Activated CD8-positive, alpha-beta T cell treated with anti-CD3 and anti-CD28 coated beads, Interleukin-2, amount 10 ng/mL, durations not matched to agents 7 days and 5 days (primary cell): ENCODE measurements around the gene FGFBP2. TPM values are rescaled to one million over a fixed set of nuclear protein-coding genes. Genes with fewer than 3 reads are reported as not detected.
A peak's percentile ranks its signal among the peaks of the same experiment; 100 is the strongest.

Experiments used
- ATAC-seq: fragments of 150-1000 bp; cut with Tn5 transposase; one replicate; pipeline ENCODE4 v1.10.0; 2021; ENCODE audit warnings: moderate library complexity
- CTCF ChIA-PET: fragments of 350-600 bp; sonication (Branson Sonifier 250); formaldehyde crosslinking; loops from one replicate; lab custom pipeline; 2021; ENCODE audit warnings: antibody characterized with exemption; lab: Charles Lee
- POLR2A ChIA-PET: fragments of 350-600 bp; sonication (Branson Sonifier 250); formaldehyde crosslinking; loops from one replicate; lab custom pipeline; 2021; ENCODE audit warnings: antibody characterized with exemption; lab: Charles Lee
- DNase-seq: peaks from one replicate; pipeline ENCODE4 v3.0.0-alpha.2; 2020
- H3K27ac Mint-ChIP-seq: one replicate; pipeline ENCODE4 v1.8.0; 2021; ENCODE audit warnings: mild to moderate bottlenecking, mixed read lengths
- H3K27me3 Mint-ChIP-seq: one replicate; pipeline ENCODE4 v1.8.0; 2021; ENCODE audit warnings: low read depth, mixed read lengths
- H3K36me3 Mint-ChIP-seq: one replicate; pipeline ENCODE4 v1.8.0; 2021; ENCODE audit warnings: low read depth, mixed read lengths
- H3K4me1 Mint-ChIP-seq: one replicate; pipeline ENCODE4 v1.8.0; 2021; ENCODE audit warnings: low read depth, mixed read lengths
- H3K4me3 Mint-ChIP-seq: one replicate; pipeline ENCODE4 v1.8.0; 2021; ENCODE audit warnings: mild to moderate bottlenecking, mixed read lengths
- H3K9me3 Mint-ChIP-seq: one replicate; pipeline ENCODE4 v1.8.0; 2022; ENCODE audit warnings: mixed read lengths; ENCODE audit not compliant: insufficient read depth
- total RNA-seq, 2 experiments: library from RNA; stranded (reverse); gene quantifications; one replicate each; pipeline ENCODE4 v1.2.3, GENCODE V29; 2021

The FGFBP2 gene
- total RNA-seq, 2 experiments from 2014 or later = 12.0 to 13.0 TPM

DNA sequence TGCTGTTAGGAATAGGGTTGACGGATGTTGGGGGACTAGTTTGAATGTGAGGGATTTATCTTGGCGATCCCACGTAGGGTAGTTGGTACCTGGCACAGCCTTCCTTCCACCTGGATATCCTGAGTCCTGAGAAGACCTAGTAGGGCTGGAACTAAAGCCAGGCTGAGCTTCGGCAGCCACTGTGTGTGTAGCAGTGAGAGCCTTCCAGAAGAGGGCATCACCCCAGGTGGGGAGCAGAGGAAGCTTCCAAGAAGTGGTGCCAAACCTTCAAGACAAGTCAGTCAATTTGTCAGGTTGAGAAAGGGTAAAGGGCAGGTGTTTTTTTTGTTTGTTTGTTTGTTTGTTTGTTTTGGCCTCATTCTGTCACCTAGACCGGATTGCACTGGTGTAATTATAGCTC, 1.2 kb upstream of the FGFBP2 start:
- POLR2A ChIA-PET = interaction anchor here (0.5 to 1.0 kb wide), 2 partner anchors 81 to 275 kb away, joined by 3 read pairs; no protein-coding TSS in a partner anchor
- CTCF ChIA-PET = interaction anchor here (0.6 to 5.2 kb wide), 8 partner anchors 32 to 313 kb away, joined by 3 to 63 read pairs (median 6); no protein-coding TSS in a partner anchor

DNA sequence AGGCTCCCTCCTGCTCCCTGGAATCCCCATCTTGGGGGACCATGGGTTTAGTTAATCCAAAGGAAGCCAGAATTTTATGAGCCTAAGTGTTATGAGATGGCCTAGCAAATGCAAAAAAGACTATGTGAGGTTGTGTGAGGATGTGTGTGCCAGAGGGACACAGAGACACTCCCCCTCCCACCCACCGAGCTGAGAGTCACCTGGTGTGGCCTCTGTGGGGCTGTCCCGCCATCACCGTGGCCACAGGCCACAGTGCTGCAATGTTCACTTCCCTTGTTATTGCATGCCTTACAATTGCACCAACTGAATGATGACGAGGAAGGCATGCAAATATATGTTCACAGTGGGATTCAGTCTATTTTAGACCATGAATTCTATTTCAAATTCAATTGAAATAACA, 601 bp upstream of the FGFBP2 start:
- H3K4me3 Mint-ChIP-seq = peak overlapping the region; percentile 71
- ChIA-PET CTCF (interaction anchor here (0.6 to 5.2 kb wide), 9 partner anchors 11 to 312 kb away, joined by 3 to 63 read pairs (median 6); no protein-coding TSS in a partner anchor), POLR2A (interaction anchor here (1.0 kb wide), 1 partner anchor 81 kb away, joined by 3 read pairs; no protein-coding TSS in a partner anchor)
- DNase-seq = peak; percentile 83
- H3K27me3 Mint-ChIP-seq = peaks cover 22% of the 10 kb centered on the region
- H3K9me3 Mint-ChIP-seq = no peaks in the 10 kb centered on the region
- ATAC-seq = peak; percentile 77
- H3K4me1 Mint-ChIP-seq = peaks cover 34% of the 10 kb centered on the region
- no peaks in the 10 kb centered on the region for H3K36me3 Mint-ChIP-seq
- H3K27ac Mint-ChIP-seq = peak overlapping the region; percentile 76

More for the DNA sequence above, 1.2 kb upstream of the FGFBP2 start:
- H3K4me1 Mint-ChIP-seq = peaks cover 34% of the 10 kb centered on the region
- no peak overlapping the region for H3K4me3 Mint-ChIP-seq
- no peaks in the 10 kb centered on the region for H3K36me3 Mint-ChIP-seq
- no peaks in the 10 kb centered on the region for H3K9me3 Mint-ChIP-seq
- H3K27ac Mint-ChIP-seq = peak overlapping the region; percentile 53
- ATAC-seq (no peak), DNase-seq (no peak)
- H3K27me3 Mint-ChIP-seq = peaks cover 25% of the 10 kb centered on the region

DNA sequence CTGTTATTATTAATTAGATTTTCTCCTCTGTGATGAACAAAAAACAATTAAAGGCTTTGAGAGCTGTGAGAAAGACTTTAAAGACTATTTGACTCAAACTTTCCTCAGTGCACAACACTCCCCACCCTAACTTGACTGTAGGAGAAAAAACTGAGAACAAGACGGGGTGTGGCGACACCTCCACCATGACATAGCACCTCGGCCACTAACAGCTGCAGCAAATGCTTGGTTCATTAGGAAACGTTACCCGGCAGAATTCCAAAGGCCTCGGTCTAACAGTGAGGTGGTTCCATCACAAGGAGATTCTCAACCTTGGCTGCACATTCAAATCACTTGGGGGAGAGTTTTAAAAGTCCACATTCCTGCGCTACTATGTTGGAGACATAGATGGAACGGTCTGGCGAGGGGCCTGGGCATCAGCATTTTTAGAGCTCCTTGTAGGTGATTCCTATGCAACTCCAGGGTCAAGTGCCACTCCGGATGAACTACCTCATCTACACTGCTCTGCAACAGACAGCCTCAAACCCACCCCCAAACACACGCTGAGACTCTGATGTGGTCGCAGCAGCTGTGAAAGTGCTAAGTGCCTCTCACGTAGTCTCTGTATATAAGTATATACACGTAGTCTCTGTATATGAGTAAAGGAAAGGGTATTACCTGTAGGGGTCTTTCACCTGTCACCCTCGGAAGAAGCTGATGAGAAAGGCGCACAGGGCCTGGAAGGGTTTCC, 1.0 kb downstream of the FGFBP2 start:
- H3K27ac Mint-ChIP-seq = peak overlapping the region; percentile 68
- H3K4me3 Mint-ChIP-seq = peak overlapping the region; percentile 71
- POLR2A ChIA-PET = no interaction called here
- no peaks in the 10 kb centered on the region for H3K36me3 Mint-ChIP-seq
- ATAC-seq (peak; percentile 31), DNase-seq (peak; percentile 67)
- CTCF ChIA-PET = interaction anchor here (0.8 to 5.2 kb wide), 6 partner anchors 13 to 304 kb away, joined by 3 to 63 read pairs (median 10); no protein-coding TSS in a partner anchor
- H3K27me3 Mint-ChIP-seq = peaks cover 16% of the 10 kb centered on the region
- H3K9me3 Mint-ChIP-seq = no peaks in the 10 kb centered on the region
- peaks cover 34% of the 10 kb centered on the region for H3K4me1 Mint-ChIP-seq

DNA sequence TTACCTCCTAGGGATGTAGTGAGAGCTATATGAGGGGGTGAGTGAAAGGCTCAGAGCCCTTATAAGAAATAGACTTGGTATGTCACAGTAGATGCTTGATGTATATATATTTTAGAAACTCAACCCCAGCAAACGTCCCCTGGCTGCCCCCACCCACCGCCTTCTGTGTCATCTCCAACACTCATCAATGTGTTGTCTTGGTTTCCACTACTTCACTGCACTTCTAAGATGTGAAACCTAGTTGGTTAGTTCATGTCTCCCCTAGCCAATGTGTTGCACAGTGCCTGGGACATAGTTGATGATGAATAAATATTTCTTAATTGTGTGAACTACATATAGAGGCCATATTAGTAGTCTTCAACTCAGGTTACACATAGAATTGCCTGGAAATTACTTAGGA, 4.4 kb downstream of the FGFBP2 start:
- ChIA-PET CTCF (interaction anchor here (0.7 to 1.6 kb wide), 5 partner anchors 76 to 233 kb away, joined by 3 to 17 read pairs (median 5); no protein-coding TSS in a partner anchor), POLR2A (no interaction called here)
- Mint-ChIP-seq H3K4me3 (no peak overlapping the region), H3K27ac (no peak overlapping the region), H3K4me1 (peaks cover 32% of the 10 kb centered on the region), H3K27me3 (peaks cover 6% of the 10 kb centered on the region), H3K9me3 (no peaks in the 10 kb centered on the region), H3K36me3 (no peaks in the 10 kb centered on the region)
- no peak for ATAC-seq
- DNase-seq = no peak

DNA sequence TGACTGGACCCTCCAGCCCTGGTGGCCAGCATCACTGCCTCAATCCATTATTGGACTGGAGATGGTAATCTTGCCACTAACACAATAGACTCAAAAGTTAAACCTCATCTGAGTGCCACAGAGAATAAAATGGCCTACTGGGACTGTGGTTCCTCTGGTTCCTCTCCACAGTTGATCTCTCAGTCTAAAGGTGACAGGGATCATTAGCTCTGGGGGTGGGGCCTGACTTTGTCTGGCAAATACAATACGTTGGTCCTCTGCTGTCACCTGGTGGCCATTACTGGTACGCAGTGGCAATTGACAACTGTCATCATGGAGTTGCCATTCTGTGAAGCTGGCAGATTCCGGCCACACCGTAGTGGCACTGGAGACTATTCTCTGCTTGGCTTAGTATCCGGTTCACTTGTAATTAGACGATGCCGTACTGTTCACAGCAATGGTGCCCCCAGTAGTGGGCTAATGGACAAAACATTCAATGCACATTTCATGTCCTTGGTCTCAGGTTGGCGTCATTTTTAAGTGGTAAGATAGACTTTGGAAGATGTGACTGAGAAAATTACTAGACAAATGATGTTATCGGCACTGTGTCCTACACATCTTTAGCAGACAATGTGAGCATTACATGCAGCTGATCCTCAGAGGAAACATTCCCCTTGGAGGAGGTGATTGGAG, 6.7 kb downstream of the FGFBP2 start:
- ChIA-PET CTCF (interaction anchor here (0.6 to 6.1 kb wide), 48 partner anchors 10 to 724 kb away, joined by 3 to 158 read pairs (median 4); no protein-coding TSS in a partner anchor), POLR2A (interaction anchor here (0.5 to 0.6 kb wide), 2 partner anchors 10 to 286 kb away, joined by 3 read pairs; no protein-coding TSS in a partner anchor)
- H3K27ac Mint-ChIP-seq = no peak overlapping the region
- DNase-seq (peak; percentile 90), ATAC-seq (peak; percentile 91)
- H3K27me3 Mint-ChIP-seq = peaks cover 6% of the 10 kb centered on the region
- no peaks in the 10 kb centered on the region for H3K36me3 Mint-ChIP-seq
- H3K4me1 Mint-ChIP-seq = peaks cover 11% of the 10 kb centered on the region
- no peaks in the 10 kb centered on the region for H3K9me3 Mint-ChIP-seq
- H3K4me3 Mint-ChIP-seq = no peak overlapping the region

DNA sequence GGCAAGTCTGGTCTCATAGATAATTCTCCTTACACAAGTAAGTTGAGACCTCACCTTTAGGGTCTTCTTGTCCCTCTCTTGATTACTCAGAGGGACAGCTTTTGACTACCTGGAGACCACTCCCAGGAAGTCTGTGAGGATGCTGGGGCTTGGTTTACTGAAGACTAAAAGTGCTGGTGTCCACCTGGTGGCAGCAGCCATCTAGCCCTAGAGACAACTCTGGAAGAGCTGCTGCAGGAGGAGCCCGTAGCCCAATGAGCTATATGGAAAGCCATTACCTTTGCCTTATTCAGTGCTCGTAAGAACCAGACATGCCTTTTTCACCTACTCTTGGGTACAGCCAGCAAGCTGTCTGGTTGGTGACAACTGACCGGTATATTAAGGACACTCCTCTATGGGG, 7.3 kb downstream of the FGFBP2 start:
- Mint-ChIP-seq H3K4me1 (peaks cover 6% of the 10 kb centered on the region), H3K9me3 (no peaks in the 10 kb centered on the region), H3K27me3 (peaks cover 4% of the 10 kb centered on the region), H3K36me3 (no peaks in the 10 kb centered on the region), H3K4me3 (no peak overlapping the region), H3K27ac (no peak overlapping the region)
- DNase-seq (no peak), ATAC-seq (no peak)
- ChIA-PET CTCF (interaction anchor here (0.6 to 6.1 kb wide), 46 partner anchors 9 to 725 kb away, joined by 3 to 158 read pairs (median 4); no protein-coding TSS in a partner anchor), POLR2A (no interaction called here)

DNA sequence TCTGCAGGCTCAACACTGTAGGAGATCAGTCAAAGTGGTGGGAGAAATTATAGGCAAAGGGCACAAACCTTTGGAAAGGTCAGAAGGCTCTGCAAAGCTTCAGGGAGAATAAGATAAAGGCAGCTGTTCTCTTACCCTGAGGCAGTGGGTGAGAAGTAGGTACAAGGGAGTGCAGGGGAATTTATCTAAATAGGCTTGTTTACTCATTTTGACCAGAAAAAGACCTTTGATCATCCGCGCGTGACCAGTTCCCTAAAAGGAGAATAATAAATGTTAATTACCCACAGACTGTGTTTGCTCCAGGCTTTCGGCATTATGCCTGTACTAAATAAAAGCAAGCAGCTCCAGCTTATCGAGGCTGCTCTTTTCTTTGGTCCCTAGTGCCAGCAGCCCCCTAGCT, 9.3 kb downstream of the FGFBP2 start:
- no peaks in the 10 kb centered on the region for H3K36me3 Mint-ChIP-seq
- H3K4me3 Mint-ChIP-seq = no peak overlapping the region
- H3K27ac Mint-ChIP-seq = no peak overlapping the region
- ChIA-PET POLR2A (interaction anchor here (1.2 kb wide), 1 partner anchor 98 kb away, joined by 3 read pairs; no protein-coding TSS in a partner anchor), CTCF (interaction anchor here (1.1 to 6.1 kb wide), 3 partner anchors 48 to 148 kb away, joined by 3 to 158 read pairs (median 6); no protein-coding TSS in a partner anchor)
- H3K27me3 Mint-ChIP-seq = peaks cover 2% of the 10 kb centered on the region
- ATAC-seq = no peak
- no peak for DNase-seq
- H3K4me1 Mint-ChIP-seq = peaks cover 6% of the 10 kb centered on the region
- H3K9me3 Mint-ChIP-seq = no peaks in the 10 kb centered on the region

DNA sequence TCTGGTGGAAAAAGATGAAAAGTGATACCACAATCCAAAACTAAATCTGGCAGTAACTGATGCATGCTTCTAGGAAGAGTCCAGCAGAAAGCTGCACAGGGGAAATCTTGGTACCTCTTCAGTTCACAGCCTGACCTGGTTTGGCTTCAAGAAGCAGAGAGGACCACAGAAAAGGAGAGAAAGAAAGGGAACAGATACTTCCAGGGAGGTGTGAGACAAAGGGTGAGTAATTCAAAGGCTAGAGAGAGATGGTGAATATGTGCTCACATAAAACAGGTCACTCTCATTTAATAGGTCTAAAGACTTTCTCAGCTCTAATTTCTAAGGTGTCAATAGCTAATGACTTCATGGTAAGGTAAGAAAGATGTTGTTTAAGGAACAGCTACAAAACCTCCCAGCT, 11.2 kb downstream of the FGFBP2 start:
- ChIA-PET CTCF (interaction anchor here (6.1 kb wide), 1 partner anchor 70 kb away, joined by 158 read pairs; no protein-coding TSS in a partner anchor), POLR2A (no interaction called here)
- DNase-seq = no peak
- Mint-ChIP-seq H3K9me3 (no peaks in the 10 kb centered on the region), H3K4me3 (no peak overlapping the region), H3K27ac (no peak overlapping the region), H3K36me3 (no peaks in the 10 kb centered on the region), H3K4me1 (peaks cover 6% of the 10 kb centered on the region), H3K27me3 (peaks cover 2% of the 10 kb centered on the region)
- no peak for ATAC-seq

DNA sequence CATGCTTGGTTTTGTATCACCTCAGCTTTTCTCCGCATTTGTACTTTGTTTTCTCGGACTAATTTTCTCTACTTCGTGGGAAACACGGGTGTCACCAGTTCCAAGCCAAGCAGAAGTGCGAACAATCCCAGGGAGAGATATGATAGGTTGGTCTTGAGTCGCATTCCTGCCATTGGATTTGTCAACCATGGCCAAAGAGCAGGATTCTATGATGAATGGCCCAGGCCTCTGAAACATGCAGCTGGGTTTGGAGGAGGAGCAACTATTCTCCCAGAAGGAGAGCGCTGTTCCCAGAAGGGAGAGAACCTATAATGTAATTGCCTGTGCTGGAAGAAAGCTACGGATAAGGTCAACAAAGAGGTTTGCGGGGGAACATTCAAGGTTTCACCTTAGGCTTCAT, 14.1 kb downstream of the FGFBP2 start:
- Mint-ChIP-seq H3K4me3 (no peak overlapping the region), H3K27me3 (peaks cover 8% of the 10 kb centered on the region), H3K4me1 (peaks cover 12% of the 10 kb centered on the region), H3K9me3 (no peaks in the 10 kb centered on the region), H3K27ac (no peak overlapping the region), H3K36me3 (no peaks in the 10 kb centered on the region)
- POLR2A ChIA-PET = no interaction called here
- CTCF ChIA-PET = interaction anchor here (0.8 to 1.7 kb wide), 2 partner anchors 52 to 66 kb away, joined by 3 to 6 read pairs; no protein-coding TSS in a partner anchor
- DNase-seq = no peak
- ATAC-seq = no peak

DNA sequence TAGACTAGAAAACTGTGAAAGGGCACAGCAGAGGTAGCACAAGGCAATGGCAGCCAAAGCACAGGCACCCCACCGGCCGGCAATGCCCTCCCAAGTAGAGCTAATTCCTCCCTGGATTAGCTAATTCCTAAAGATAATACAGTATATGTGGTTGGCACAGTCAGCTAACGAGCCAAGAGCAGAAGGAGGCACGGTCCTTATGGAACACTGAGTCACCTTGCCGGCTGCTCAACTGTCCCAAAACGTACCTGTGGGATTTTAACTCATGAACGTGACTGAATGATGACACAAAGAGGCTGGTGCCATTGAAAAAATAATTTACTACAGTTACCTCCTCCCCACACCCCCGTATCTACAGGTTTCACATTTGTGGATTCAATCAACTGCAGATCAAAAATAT, 15.3 kb downstream of the FGFBP2 start:
- Mint-ChIP-seq H3K27me3 (peaks cover 11% of the 10 kb centered on the region), H3K9me3 (no peaks in the 10 kb centered on the region), H3K27ac (no peak overlapping the region), H3K4me3 (no peak overlapping the region), H3K4me1 (peaks cover 12% of the 10 kb centered on the region), H3K36me3 (no peaks in the 10 kb centered on the region)
- ChIA-PET POLR2A (no interaction called here), CTCF (interaction anchor here (1.3 to 4.2 kb wide), 2 partner anchors 65 to 142 kb away, joined by 3 to 17 read pairs; no protein-coding TSS in a partner anchor)
- DNase-seq (no peak), ATAC-seq (no peak)

DNA sequence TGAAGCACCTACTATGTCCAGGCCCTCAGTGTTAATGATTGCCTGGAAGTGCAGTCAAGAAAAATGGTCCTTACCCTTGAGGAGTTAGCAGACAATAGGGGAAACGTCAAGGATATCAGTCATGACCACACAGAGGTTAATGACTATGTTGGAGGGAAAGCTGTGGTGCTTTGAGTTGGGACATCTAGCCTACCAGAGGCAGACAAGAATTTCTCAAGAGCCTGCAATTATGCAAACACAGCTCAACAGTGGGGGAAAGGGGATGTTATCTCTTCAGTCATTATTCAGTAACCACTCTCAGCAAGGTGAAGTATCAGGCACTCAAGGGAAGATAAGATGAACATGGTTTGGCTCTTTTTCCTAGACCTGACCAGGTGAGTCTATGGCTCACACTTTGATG, 17.5 kb downstream of the FGFBP2 start:
- Mint-ChIP-seq H3K27me3 (peaks cover 18% of the 10 kb centered on the region), H3K27ac (no peak overlapping the region), H3K4me1 (peaks cover 12% of the 10 kb centered on the region), H3K36me3 (no peaks in the 10 kb centered on the region), H3K4me3 (no peak overlapping the region), H3K9me3 (no peaks in the 10 kb centered on the region)
- CTCF ChIA-PET = interaction anchor here (1.0 to 4.2 kb wide), 3 partner anchors 11 to 319 kb away, joined by 3 to 17 read pairs (median 7); no protein-coding TSS in a partner anchor
- ATAC-seq (no peak), DNase-seq (no peak)
- POLR2A ChIA-PET = no interaction called here
